Endodermal cell (in vitro differentiated cells): ENCODE data around the gene BRSK2. TPM values are rescaled to one million over a fixed set of nuclear protein-coding genes. Genes with fewer than 3 reads are reported as not detected.

ENCODE experiments used
- DNase-seq: peaks from one replicate; pipeline ENCODE4 v3.0.0-alpha.2; 2017
- H3K27ac ChIP-seq: 2 replicates; pipeline ENCODE4 v1.5.1; 2013; ENCODE audit warnings: mild to moderate bottlenecking, low read depth, low read length, moderate library complexity
- H3K27me3 ChIP-seq: 2 replicates; pipeline ENCODE4 v1.6.1; 2013; ENCODE audit warnings: mild to moderate bottlenecking, low read length, moderate library complexity; ENCODE audit not compliant: insufficient read depth, control insufficient read depth, poor library complexity, severe bottlenecking
- H3K36me3 ChIP-seq: 2 replicates; pipeline ENCODE4 v1.7.0; 2013; ENCODE audit warnings: mild to moderate bottlenecking, low read length, moderate library complexity; ENCODE audit not compliant: control insufficient read depth, insufficient read depth
- H3K4me1 ChIP-seq: one replicate; pipeline ENCODE4 v1.7.0; 2013; ENCODE audit warnings: low read length; ENCODE audit not compliant: control insufficient read depth, insufficient read depth
- H3K4me3 ChIP-seq: 2 replicates; pipeline ENCODE4 v1.5.1; 2013; ENCODE audit warnings: mild to moderate bottlenecking, low read length, moderate library complexity
- H3K9ac ChIP-seq: 2 replicates; pipeline ENCODE4 v1.6.1; 2013; ENCODE audit warnings: mild to moderate bottlenecking, low read length, moderate library complexity; ENCODE audit not compliant: poor library complexity, severe bottlenecking; ENCODE audit errors: extremely low read depth
- H3K9me3 ChIP-seq: 2 replicates; pipeline ENCODE4 v1.6.1; 2013; ENCODE audit warnings: mild to moderate bottlenecking, low read length, moderate library complexity; ENCODE audit not compliant: control insufficient read depth
- H3K27ac Mint-ChIP-seq: 2 replicates; pipeline ENCODE4 v1.8.0; 2020; ENCODE audit warnings: mixed read lengths
- H3K27me3 Mint-ChIP-seq: 2 replicates; pipeline ENCODE4 v1.8.0; 2021; ENCODE audit warnings: mild to moderate bottlenecking, mixed read lengths; ENCODE audit not compliant: insufficient read depth
- H3K36me3 Mint-ChIP-seq: 2 replicates; pipeline ENCODE4 v1.8.0; 2020; ENCODE audit warnings: low read depth, mixed read lengths
- H3K4me1 Mint-ChIP-seq: 2 replicates; pipeline ENCODE4 v1.8.0; 2020; ENCODE audit warnings: mixed read lengths
- H3K4me3 Mint-ChIP-seq: 2 replicates; pipeline ENCODE4 v1.8.0; 2020; ENCODE audit warnings: mild to moderate bottlenecking, moderate library complexity, mixed read lengths
- H3K9me3 Mint-ChIP-seq: 2 replicates; pipeline ENCODE4 v1.8.0; 2020; ENCODE audit warnings: mild to moderate bottlenecking, mixed read lengths
- CTCF ChIP-seq: fragments of 200-600 bp; sonication (generic); conservative IDR thresholded peaks from 2 replicates; pipeline ENCODE4 v1.5.0; 2021; ENCODE audit warnings: antibody characterized with exemption, mild to moderate bottlenecking
- WGBS, 2 experiments: methylation state at CpG; one replicate each; pipeline versions ENCODE4 v1.1.5 to v1.1.7; 2013; ENCODE audit warnings: missing lambda C conversion rate in 2 of 2, mixed read lengths in 1 of 2; ENCODE audit not compliant: insufficient coverage in 1 of 2, insufficient read length in 1 of 2; 5-methylcytosine and 5-hydroxymethylcytosine counted together
- total RNA-seq, 2 donors: library from RNA; stranded (reverse); fragmentation: NEBNext Ultra II Directional in 1 of 2; extraction: Animal tissue kit (Norgen Biotek cat#: 25700) in 1 of 2; gene quantifications; 2 replicates in 1 of 2; 3 replicates in 1 of 2; pipeline ENCODE4 v1.2.1, GENCODE V29; 2021

BRSK2 gene
- total RNA-seq, 2 donors from 2014 or later = 9.4 to 10.3 TPM

GRCh38 chr11:1392561-1392960 is 2.8 kb downstream of the BRSK2 start:
- Histone ChIP-seq H3K9me3 (no peaks in the 10 kb centered on the region), H3K27me3 (peaks cover 25% of the 10 kb centered on the region), H3K36me3 (no peaks in the 10 kb centered on the region), H3K27ac (no peak overlapping the region), H3K9ac (no peak overlapping the region), H3K4me1 (peaks cover 6% of the 10 kb centered on the region), H3K4me3 (no peak overlapping the region)
- H3K4me3 Mint-ChIP-seq = no peak overlapping the region
- WGBS, 2 experiments = 90 to 92% methylated on average over 20 to 21 of the region's 21 CpGs
- peaks cover 31% of the 10 kb centered on the region for H3K27me3 Mint-ChIP-seq
- no peaks in the 10 kb centered on the region for H3K4me1 Mint-ChIP-seq
- peaks cover 2% of the 10 kb centered on the region for H3K9me3 Mint-ChIP-seq
- H3K27ac Mint-ChIP-seq = no peak overlapping the region
- no peaks in the 10 kb centered on the region for H3K36me3 Mint-ChIP-seq
- no peak for TF ChIP-seq CTCF
- DNase-seq = no peak

- peaks cover 2% of the 10 kb centered on the region for H3K9me3 Mint-ChIP-seq
- no peaks in the 10 kb centered on the region for H3K4me1 Mint-ChIP-seq
- H3K27me3 Mint-ChIP-seq = peaks cover 25% of the 10 kb centered on the region
- 93 to 94% methylated on average over 14 to 19 of the region's 19 CpGs for WGBS, 2 experiments
- no peak for DNase-seq
- Histone ChIP-seq H3K27ac (no peak overlapping the region), H3K27me3 (peaks cover 22% of the 10 kb centered on the region), H3K9ac (no peak overlapping the region), H3K36me3 (no peaks in the 10 kb centered on the region), H3K4me3 (no peak overlapping the region), H3K9me3 (no peaks in the 10 kb centered on the region), H3K4me1 (peaks cover 6% of the 10 kb centered on the region)
- H3K27ac Mint-ChIP-seq = no peak overlapping the region
- TF ChIP-seq CTCF = no peak
- no peaks in the 10 kb centered on the region for H3K36me3 Mint-ChIP-seq
- H3K4me3 Mint-ChIP-seq = no peak overlapping the region
Measured at GRCh38 chr11:1393038-1393710, 3.4 kb downstream of the BRSK2 start.

GRCh38 chr11:1394936-1395772 is 5.4 kb downstream of the BRSK2 start:
- peaks cover 13% of the 10 kb centered on the region for H3K27me3 ChIP-seq
- no peak for DNase-seq
- H3K36me3 ChIP-seq = no peaks in the 10 kb centered on the region
- Mint-ChIP-seq H3K4me3 (no peak overlapping the region), H3K36me3 (no peaks in the 10 kb centered on the region), H3K9me3 (peaks cover 2% of the 10 kb centered on the region), H3K4me1 (no peaks in the 10 kb centered on the region), H3K27ac (no peak overlapping the region), H3K27me3 (peaks cover 16% of the 10 kb centered on the region)
- 93 to 96% methylated on average over 18 to 29 of the region's 29 CpGs for WGBS, 2 experiments
- TF ChIP-seq CTCF = no peak
- H3K9ac ChIP-seq = no peak overlapping the region
- H3K4me1 ChIP-seq = no peaks in the 10 kb centered on the region
- no peaks in the 10 kb centered on the region for H3K9me3 ChIP-seq
- H3K4me3 ChIP-seq = no peak overlapping the region
- H3K27ac ChIP-seq = no peak overlapping the region
